Measurements from ENCODE around the gene IQGAP1. TPM values are rescaled to one million over a fixed set of nuclear protein-coding genes. Genes with fewer than 3 reads are reported as not detected.

The IQGAP1 gene
- total RNA-seq, 1 experiment from 2014 or later = 113 TPM

DNA sequence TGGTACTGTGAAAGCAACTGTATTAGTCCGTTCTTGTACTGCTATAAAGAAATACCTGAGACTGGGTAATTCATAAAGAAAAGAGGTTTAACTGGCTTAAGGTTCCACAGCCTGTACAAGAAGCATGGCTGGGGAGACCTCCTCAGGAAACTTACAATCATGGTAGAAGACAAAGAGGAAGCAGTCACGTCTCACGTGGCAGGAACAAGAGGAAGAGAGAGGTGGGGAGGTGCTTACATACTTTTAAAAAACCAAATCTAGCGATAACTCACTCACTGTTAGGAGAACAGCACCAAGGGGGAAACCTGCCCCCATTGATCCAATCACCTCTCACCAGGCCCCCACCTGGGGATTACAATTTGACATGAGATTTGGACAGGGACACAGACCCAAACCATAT lies 48.9 kb downstream of the IQGAP1 start:
- Histone ChIP-seq H3K9ac (ENCODE audit: low read length) (no peak overlapping the region), H3K4me3 (replicated peaks in 1 of 2; ENCODE audit: low read depth in 1 of 2, low read length in 2 of 2) (no peak overlapping the region), H3K9me3 (ENCODE audit: control insufficient read depth in 1 of 2, insufficient read depth in 1 of 2, low read depth in 1 of 2, low read length in 2 of 2) (no peaks in the 10 kb centered on the region), H3K79me2 (ENCODE audit: insufficient read depth, low read length) (peaks cover 5% of the 10 kb centered on the region; the same call in 1 of the 2 replicates), H4K20me1 (ENCODE audit: insufficient read depth) (no peaks in the 10 kb centered on the region), H3K4me1 (ENCODE audit: control insufficient read depth in 1 of 2, insufficient read depth in 2 of 2, low read length in 2 of 2) (no peaks in the 10 kb centered on the region), H3K27ac (ENCODE audit: low read depth, low read length) (no peak overlapping the region), H3K9me2 (ENCODE audit: insufficient read depth) (no peaks in the 10 kb centered on the region), H3K27me3 (ENCODE audit: insufficient read depth, low read length) (no peaks in the 10 kb centered on the region), H2AFZ (ENCODE audit: low read depth, low read length, poor library complexity, severe bottlenecking) (no peak overlapping the region), H3K4me2 (ENCODE audit: low read length) (no peak overlapping the region), H3K36me3 (ENCODE audit: control insufficient read depth in 1 of 2, insufficient read depth in 2 of 2, low read length in 2 of 2) (peaks cover 2 to 8% of the 10 kb centered on the region in 2 experiments; a peak in 3 of 4 replicates)
- POLR2A ChIA-PET = no interaction called here
- no peak for DNase-seq (ENCODE audit: low read depth, low spot score)
- intact Hi-C loops (cut with micrococcal nuclease) = no loop called here
- TF ChIP-seq CBX3 (IDR thresholded peaks at IDR 0.05; ENCODE audit: low read depth) = no peak
- TF ChIP-seq JUND (IDR thresholded peaks at IDR 0.05) = no peak
- RAD21 ChIA-PET (ENCODE audit: low non-redundant PET in 1 of 2, low total read pairs in 2 of 2, uncharacterized antibody in 2 of 2, unreplicated experiment in 2 of 2) = no interaction called here
- BruUV-seq (replicated peaks) = no TSS peak
- no peak for ATAC-seq
- CTCF ChIA-PET = no interaction called here

GRCh38 chr15:90437516-90437915 lies 49.5 kb downstream of the IQGAP1 start:
- ATAC-seq (no peak), DNase-seq (ENCODE audit: low read depth, low spot score) (no peak)
- Histone ChIP-seq H3K9me3 (ENCODE audit: control insufficient read depth in 1 of 2, insufficient read depth in 1 of 2, low read depth in 1 of 2, low read length in 2 of 2) (no peaks in the 10 kb centered on the region), H3K4me1 (ENCODE audit: control insufficient read depth in 1 of 2, insufficient read depth in 2 of 2, low read length in 2 of 2) (no peaks in the 10 kb centered on the region), H3K9me2 (ENCODE audit: insufficient read depth) (no peaks in the 10 kb centered on the region), H3K4me2 (ENCODE audit: low read length) (no peak overlapping the region), H3K79me2 (ENCODE audit: insufficient read depth, low read length) (peaks cover 5% of the 10 kb centered on the region; the same call in 1 of the 2 replicates), H3K27me3 (ENCODE audit: insufficient read depth, low read length) (no peaks in the 10 kb centered on the region), H3K4me3 (replicated peaks in 1 of 2; ENCODE audit: low read depth in 1 of 2, low read length in 2 of 2) (no peak overlapping the region), H2AFZ (ENCODE audit: low read depth, low read length, poor library complexity, severe bottlenecking) (no peak overlapping the region), H4K20me1 (ENCODE audit: insufficient read depth) (no peaks in the 10 kb centered on the region), H3K9ac (ENCODE audit: low read length) (no peak overlapping the region), H3K36me3 (ENCODE audit: control insufficient read depth in 1 of 2, insufficient read depth in 2 of 2, low read length in 2 of 2) (peaks cover 2 to 8% of the 10 kb centered on the region in 2 experiments; a peak in 3 of 4 replicates), H3K27ac (ENCODE audit: low read depth, low read length) (no peak overlapping the region)
- intact Hi-C loops (cut with micrococcal nuclease) = no loop called here
- POLR2A ChIA-PET = no interaction called here
- RAD21 ChIA-PET (ENCODE audit: low non-redundant PET in 1 of 2, low total read pairs in 2 of 2, uncharacterized antibody in 2 of 2, unreplicated experiment in 2 of 2) = no interaction called here
- BruUV-seq (replicated peaks) = no TSS peak
- CTCF ChIA-PET = no interaction called here
- TF ChIP-seq SIN3A (IDR thresholded peaks at IDR 0.05; ENCODE audit: low read depth) = no peak
- no peak for TF ChIP-seq CTCF (IDR thresholded peaks at IDR 0.05 in 2 of 3, conservative IDR thresholded peaks at IDR 0.05 in 1 of 3; ENCODE audit: borderline replicate concordance in 1 of 3, insufficient read depth in 1 of 3, low read depth in 2 of 3, low read length in 2 of 3)
- TF ChIP-seq ZNF274 (IDR thresholded peaks at IDR 0.05; ENCODE audit: low read depth, low read length) = no peak
- no peak for TF ChIP-seq EZH2 (IDR thresholded peaks at IDR 0.05)
- TF ChIP-seq ZFX (IDR thresholded peaks at IDR 0.05) = no peak
- TF ChIP-seq CBX3 (IDR thresholded peaks at IDR 0.05; ENCODE audit: low read depth) = no peak
- TF ChIP-seq JUND (IDR thresholded peaks at IDR 0.05) = no peak
- TF ChIP-seq ELF1 (IDR thresholded peaks at IDR 0.05; ENCODE audit: borderline replicate concordance, low read depth) = no peak
- no peak for TF ChIP-seq POLR2A (IDR thresholded peaks at IDR 0.05; ENCODE audit: borderline replicate concordance, extremely low read depth, insufficient read depth, insufficient read length)
